HEK293 (cell line): ENCODE results near the gene DRC1.

ENCODE experiments used
- CTCF ChIA-PET: fragments of 350-600 bp; formaldehyde crosslinking; extraction: SDS; loops from one replicate; lab custom pipeline; 2021; ENCODE audit warnings: antibody characterized with exemption; lab: Yijun Ruan, JAX
- POLR2A ChIA-PET: fragments of 300-600 bp; formaldehyde crosslinking; extraction: SDS; loops from one replicate; lab custom pipeline; 2020; ENCODE audit warnings: antibody characterized with exemption, inconsistent platforms; lab: Yijun Ruan, JAX
- H3K27ac ChIP-seq: fragments of 200-500 bp; sonication (Bioruptor generic); 2 replicates; pipeline ENCODE4 v1.5.1; 2014; ENCODE audit warnings: low read depth, low read length, control low read depth, inconsistent platforms; ENCODE audit errors: extremely low read depth
- H3K36me3 ChIP-seq, 2 experiments: fragments of 200-500 bp in 1 of 2; sonication (Bioruptor generic) in 1 of 2; 1 replicate in 1 of 2; 2 replicates in 1 of 2; pipeline ENCODE4 v1.5.1; 2014 to 2017; ENCODE audit warnings: inconsistent platforms in 2 of 2, low read length in 2 of 2; ENCODE audit not compliant: control insufficient read depth in 2 of 2, insufficient read depth in 1 of 2
- H3K4me1 ChIP-seq: fragments of 200-500 bp; sonication (Bioruptor generic); 2 replicates; pipeline ENCODE4 v1.5.1; 2014; ENCODE audit warnings: mild to moderate bottlenecking, low read length, inconsistent platforms; ENCODE audit not compliant: control insufficient read depth, insufficient read depth
- H3K4me3 ChIP-seq: 2 replicates; pipeline ENCODE4 v1.5.1; 2011; ENCODE audit warnings: low read depth, mild to moderate bottlenecking, control low read depth, low read length, moderate library complexity
- H3K9me3 ChIP-seq: fragments of 200-500 bp; sonication (Bioruptor generic); 2 replicates; pipeline ENCODE4 v1.5.1; 2014; ENCODE audit warnings: low read depth, low read length, inconsistent platforms; ENCODE audit not compliant: control insufficient read depth, insufficient read depth
- BCL6B ChIP-seq: fragments of 450-650 bp; formaldehyde crosslinking; IDR thresholded peaks from 2 replicates; pipeline ENCODE4 v1.5.1; 2017; ENCODE audit warnings: missing biosample characterization, missing genetic modification characterization
- GLI2 ChIP-seq: fragments of 450-650 bp; formaldehyde crosslinking; IDR thresholded peaks from 2 replicates; pipeline ENCODE4; 2017; ENCODE audit warnings: missing biosample characterization, missing genetic modification characterization, low read depth, borderline replicate concordance
- PRDM1 ChIP-seq: fragments of 450-650 bp; formaldehyde crosslinking; IDR thresholded peaks from 2 replicates; pipeline ENCODE4; 2016; ENCODE audit warnings: missing biosample characterization, missing genetic modification characterization
- ZBTB10 ChIP-seq: fragments of 450-650 bp; formaldehyde crosslinking; IDR thresholded peaks from 2 replicates; pipeline ENCODE4 v1.5.1; 2016; ENCODE audit warnings: missing biosample characterization, missing genetic modification characterization
- ZBTB26 ChIP-seq: fragments of 450-650 bp; formaldehyde crosslinking; optimal IDR thresholded peaks from 2 replicates; pipeline ENCODE3; 2016; ENCODE audit warnings: missing biosample characterization, mild to moderate bottlenecking, missing genetic modification characterization
- ZIC2 ChIP-seq: fragments of 450-650 bp; formaldehyde crosslinking; IDR thresholded peaks from 2 replicates; pipeline ENCODE4 v1.5.1; 2016; ENCODE audit warnings: missing biosample characterization, missing genetic modification characterization
- ZNF121 ChIP-seq: fragments of 450-650 bp; formaldehyde crosslinking; IDR thresholded peaks from 2 replicates; pipeline ENCODE4 v1.5.1; 2016; ENCODE audit warnings: missing biosample characterization, missing genetic modification characterization
- ZNF155 ChIP-seq: fragments of 450-650 bp; formaldehyde crosslinking; IDR thresholded peaks from 2 replicates; pipeline ENCODE4 v1.5.1; 2016; ENCODE audit warnings: missing biosample characterization, missing genetic modification characterization
- ZNF350 ChIP-seq: fragments of 450-650 bp; formaldehyde crosslinking; IDR thresholded peaks from 2 replicates; pipeline ENCODE4 v1.5.0; 2017; ENCODE audit warnings: missing biosample characterization, mild to moderate bottlenecking, missing genetic modification characterization
- ZNF362 ChIP-seq: fragments of 450-650 bp; formaldehyde crosslinking; IDR thresholded peaks from 2 replicates; pipeline ENCODE4 v1.5.1; 2016; ENCODE audit warnings: missing biosample characterization, missing genetic modification characterization
- ZNF404 ChIP-seq: fragments of 450-650 bp; formaldehyde crosslinking; IDR thresholded peaks from 2 replicates; pipeline ENCODE4 v1.5.1; 2017; ENCODE audit warnings: missing biosample characterization, missing genetic modification characterization
- ZNF416 ChIP-seq: fragments of 450-650 bp; formaldehyde crosslinking; IDR thresholded peaks from 2 replicates; pipeline ENCODE4 v1.5.1; 2016; ENCODE audit warnings: missing biosample characterization, missing genetic modification characterization
- ZNF521 ChIP-seq: fragments of 450-650 bp; formaldehyde crosslinking; IDR thresholded peaks from 2 replicates; pipeline ENCODE4 v1.5.1; 2017; ENCODE audit warnings: missing biosample characterization, mild to moderate bottlenecking, missing genetic modification characterization
- ZNF530 ChIP-seq: fragments of 450-650 bp; formaldehyde crosslinking; IDR thresholded peaks from 2 replicates; pipeline ENCODE4 v1.5.1; 2016; ENCODE audit warnings: low read depth, missing biosample characterization, missing genetic modification characterization
- ZNF549 ChIP-seq: fragments of 450-650 bp; IDR thresholded peaks from 2 replicates; pipeline ENCODE4 v1.5.1; 2018; ENCODE audit warnings: missing biosample characterization, missing genetic modification characterization, mild to moderate bottlenecking, inconsistent platforms, moderate library complexity
- ZNF707 ChIP-seq: fragments of 450-650 bp; formaldehyde crosslinking; IDR thresholded peaks from 2 replicates; pipeline ENCODE4 v1.5.1; 2016; ENCODE audit warnings: missing biosample characterization, missing genetic modification characterization
- ZNF785 ChIP-seq: fragments of 450-650 bp; formaldehyde crosslinking; IDR thresholded peaks from 2 replicates; pipeline ENCODE4 v1.5.1; 2016; ENCODE audit warnings: missing biosample characterization, missing genetic modification characterization
- ZNF837 ChIP-seq: fragments of 450-650 bp; formaldehyde crosslinking; IDR thresholded peaks from 2 replicates; pipeline ENCODE4 v1.5.1; 2016; ENCODE audit warnings: missing biosample characterization, missing genetic modification characterization
- TF ChIP-seq, protein P1 (sequence below): fragments of 450-650 bp; formaldehyde crosslinking; IDR thresholded peaks from 2 replicates; pipeline ENCODE4 v1.5.1; 2016; ENCODE audit warnings: missing biosample characterization, missing genetic modification characterization
- TF ChIP-seq, protein P2 (sequence below): sonication (generic); formaldehyde crosslinking; IDR thresholded peaks from 2 replicates; pipeline ENCODE4 v1.8.1; 2022; ENCODE audit warnings: mild to moderate bottlenecking, moderate library complexity, missing genetic modification reagents

DRC1 gene

DNA sequence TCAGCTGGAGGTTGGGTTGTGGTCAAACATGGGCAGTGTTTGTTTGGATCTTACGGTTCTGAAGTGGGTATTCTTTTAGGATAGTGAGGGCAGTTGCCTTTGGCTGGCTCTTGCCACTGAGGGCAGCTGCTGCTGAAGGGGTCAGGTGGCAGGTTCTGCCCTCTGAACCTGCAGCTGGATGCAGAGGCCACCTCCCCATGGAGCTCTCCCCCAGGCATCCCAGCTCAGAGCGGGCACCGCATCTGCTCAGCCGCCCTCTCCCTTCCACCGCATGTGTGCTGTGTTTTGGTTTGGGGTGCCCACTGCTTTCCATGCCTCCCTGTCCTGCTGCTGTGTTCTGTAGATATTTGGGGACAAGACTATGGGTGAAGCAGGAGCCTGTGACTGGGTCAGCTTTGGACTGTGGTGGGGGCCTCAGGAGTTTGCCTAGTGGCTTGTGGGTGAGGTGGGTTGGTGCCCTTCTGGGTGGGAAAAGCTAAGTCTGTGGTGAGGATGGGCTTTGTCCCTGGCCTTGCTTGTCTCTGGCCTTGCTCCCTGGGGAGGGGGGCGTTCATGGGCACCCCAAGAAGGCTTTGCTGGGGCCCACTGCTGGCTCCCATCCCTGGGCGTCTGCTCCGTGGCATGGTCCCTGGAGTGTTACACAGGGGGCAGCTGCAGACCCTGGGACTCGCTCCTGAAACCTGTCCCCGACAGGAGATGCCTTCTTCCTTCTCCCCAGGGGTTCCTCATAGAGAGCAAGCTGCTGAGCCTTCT is 47.7 kb downstream of the DRC1 start:
- Histone ChIP-seq H3K4me3 (no peak overlapping the region), H3K36me3 (no peaks in the 10 kb centered on the region), H3K27ac (no peak overlapping the region), H3K4me1 (no peaks in the 10 kb centered on the region), H3K9me3 (no peaks in the 10 kb centered on the region)
- TF ChIP-seq ZNF707 (tag by site-specific recombination) (no peak), ZNF785 (tag by site-specific recombination) (no peak), ZNF416 (tag by site-specific recombination) (no peak), ZNF155 (no peak), ZNF549 (tag by site-specific recombination) (no peak), PRDM1 (tag by site-specific recombination) (no peak), GLI2 (tag by site-specific recombination) (no peak), ZBTB10 (tag by site-specific recombination) (no peak), ZNF521 (tag by site-specific recombination) (no peak), ZNF350 (tag by site-specific recombination) (no peak), ZBTB26 (tag by site-specific recombination) (no peak), ZNF362 (no peak), ZNF837 (tag by site-specific recombination) (no peak), ZNF530 (tag by site-specific recombination) (no peak), BCL6B (tag by site-specific recombination) (no peak), ZNF404 (tag by site-specific recombination) (no peak), ZNF121 (tag by site-specific recombination) (no peak), ZIC2 (tag by site-specific recombination) (no peak)
- TF ChIP-seq, protein P1, sequence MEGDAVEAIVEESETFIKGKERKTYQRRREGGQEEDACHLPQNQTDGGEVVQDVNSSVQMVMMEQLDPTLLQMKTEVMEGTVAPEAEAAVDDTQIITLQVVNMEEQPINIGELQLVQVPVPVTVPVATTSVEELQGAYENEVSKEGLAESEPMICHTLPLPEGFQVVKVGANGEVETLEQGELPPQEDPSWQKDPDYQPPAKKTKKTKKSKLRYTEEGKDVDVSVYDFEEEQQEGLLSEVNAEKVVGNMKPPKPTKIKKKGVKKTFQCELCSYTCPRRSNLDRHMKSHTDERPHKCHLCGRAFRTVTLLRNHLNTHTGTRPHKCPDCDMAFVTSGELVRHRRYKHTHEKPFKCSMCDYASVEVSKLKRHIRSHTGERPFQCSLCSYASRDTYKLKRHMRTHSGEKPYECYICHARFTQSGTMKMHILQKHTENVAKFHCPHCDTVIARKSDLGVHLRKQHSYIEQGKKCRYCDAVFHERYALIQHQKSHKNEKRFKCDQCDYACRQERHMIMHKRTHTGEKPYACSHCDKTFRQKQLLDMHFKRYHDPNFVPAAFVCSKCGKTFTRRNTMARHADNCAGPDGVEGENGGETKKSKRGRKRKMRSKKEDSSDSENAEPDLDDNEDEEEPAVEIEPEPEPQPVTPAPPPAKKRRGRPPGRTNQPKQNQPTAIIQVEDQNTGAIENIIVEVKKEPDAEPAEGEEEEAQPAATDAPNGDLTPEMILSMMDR (tag by site-specific recombination), result no peak
- TF ChIP-seq, protein P2, sequence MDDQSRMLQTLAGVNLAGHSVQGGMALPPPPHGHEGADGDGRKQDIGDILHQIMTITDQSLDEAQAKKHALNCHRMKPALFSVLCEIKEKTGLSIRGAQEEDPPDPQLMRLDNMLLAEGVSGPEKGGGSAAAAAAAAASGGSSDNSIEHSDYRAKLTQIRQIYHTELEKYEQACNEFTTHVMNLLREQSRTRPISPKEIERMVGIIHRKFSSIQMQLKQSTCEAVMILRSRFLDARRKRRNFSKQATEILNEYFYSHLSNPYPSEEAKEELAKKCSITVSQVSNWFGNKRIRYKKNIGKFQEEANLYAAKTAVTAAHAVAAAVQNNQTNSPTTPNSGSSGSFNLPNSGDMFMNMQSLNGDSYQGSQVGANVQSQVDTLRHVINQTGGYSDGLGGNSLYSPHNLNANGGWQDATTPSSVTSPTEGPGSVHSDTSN (CRISPR knock-in tag), result no peak
- ChIA-PET POLR2A (interaction anchor here (0.5 kb wide), 1 partner anchor 62 kb away, joined by 3 read pairs; no protein-coding TSS in a partner anchor), CTCF (interaction anchor here (0.6 kb wide), 1 partner anchor 131 kb away, joined by 3 read pairs; no protein-coding TSS in a partner anchor)
